ENCODE data around the gene LMO4.

GRCh38 chr1:87279536-87279875 is 49.2 kb upstream of the LMO4 start:
- TF ChIP-seq, protein P1, sequence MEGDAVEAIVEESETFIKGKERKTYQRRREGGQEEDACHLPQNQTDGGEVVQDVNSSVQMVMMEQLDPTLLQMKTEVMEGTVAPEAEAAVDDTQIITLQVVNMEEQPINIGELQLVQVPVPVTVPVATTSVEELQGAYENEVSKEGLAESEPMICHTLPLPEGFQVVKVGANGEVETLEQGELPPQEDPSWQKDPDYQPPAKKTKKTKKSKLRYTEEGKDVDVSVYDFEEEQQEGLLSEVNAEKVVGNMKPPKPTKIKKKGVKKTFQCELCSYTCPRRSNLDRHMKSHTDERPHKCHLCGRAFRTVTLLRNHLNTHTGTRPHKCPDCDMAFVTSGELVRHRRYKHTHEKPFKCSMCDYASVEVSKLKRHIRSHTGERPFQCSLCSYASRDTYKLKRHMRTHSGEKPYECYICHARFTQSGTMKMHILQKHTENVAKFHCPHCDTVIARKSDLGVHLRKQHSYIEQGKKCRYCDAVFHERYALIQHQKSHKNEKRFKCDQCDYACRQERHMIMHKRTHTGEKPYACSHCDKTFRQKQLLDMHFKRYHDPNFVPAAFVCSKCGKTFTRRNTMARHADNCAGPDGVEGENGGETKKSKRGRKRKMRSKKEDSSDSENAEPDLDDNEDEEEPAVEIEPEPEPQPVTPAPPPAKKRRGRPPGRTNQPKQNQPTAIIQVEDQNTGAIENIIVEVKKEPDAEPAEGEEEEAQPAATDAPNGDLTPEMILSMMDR (IDR thresholded peaks at IDR 0.05; ENCODE audit: insufficient read depth, low read length, poor library complexity, severe bottlenecking) = no peak
- no peak for TF ChIP-seq EZH2phosphoT487 (conservative IDR thresholded peaks at IDR 0.05; ENCODE audit: low read length)
